Right ventricle myocardium superior (tissue), 1 donor: ENCODE measurements around the gene NUDT8. TPM values are rescaled to one million over a fixed set of nuclear protein-coding genes. Genes with fewer than 3 reads are reported as not detected.
"Not testable (repeated sequence)": the region's sequence is repeated elsewhere in the genome, so short reads cannot be mapped to it uniquely, and the experiment has no call there.

Source experiments
- ATAC-seq: fragments of 200-7000 bp; cut with Tn5 transposase; one replicate; pipeline ENCODE4 v1.9.1; 2020; ENCODE audit warnings: mild to moderate bottlenecking; ENCODE audit not compliant: poor library complexity
- DNase-seq: peaks from one replicate; pipeline ENCODE4 v3.0.0-alpha.2; 2020
- intact Hi-C: fragments of 100-400 bp; cut with DNase I; formaldehyde crosslinking; loops from one replicate; pipeline ENCODE4 v1.11.2; 2022
- total RNA-seq: library from RNA; stranded (reverse); fragmentation: NEBNext Ultra II Directional; extraction: Animal tissue kit (Norgen Biotek cat#: 25700); gene quantifications from one replicate; pipeline ENCODE4 v1.2.1, GENCODE V29; 2021
- donor health status: DM: no; HTN: yes; CAD: no; lungs with severe emphysema.

NUDT8 gene
- total RNA-seq, 1 donor from 2014 or later, result 110 TPM

GRCh38 chr11:67662835-67663531 is 33.2 kb upstream of the NUDT8 start:
- ATAC-seq (no peak), DNase-seq (no peak)
- intact Hi-C loops, result no loop called here

GRCh38 chr11:67662142-67662834 is 32.6 kb upstream of the NUDT8 start:
- ATAC-seq (no peak), DNase-seq (no peak)
- intact Hi-C loops, result no loop called here

- intact Hi-C loops, ATAC-seq: not testable (repeated sequence)
These were observed 31.0 kb upstream of the NUDT8 start for GRCh38 chr11:67660752-67661151.

GRCh38 chr11:67659651-67660165 is 30.0 kb upstream of the NUDT8 start:
- not testable (repeated sequence) for DNase-seq, ATAC-seq
- intact Hi-C loops, result loop anchor here (10.0 kb wide), 1 partner anchor 85 kb away; no protein-coding TSS in a partner anchor

More at GRCh38 chr11:67660752-67661151, 31.0 kb upstream of the NUDT8 start:
- DNase-seq, result not testable (repeated sequence)

- ATAC-seq (no peak), DNase-seq (no peak)
- intact Hi-C loops, result loop anchor here (10.0 kb wide), 1 partner anchor 82 kb away; no protein-coding TSS in a partner anchor
These were observed 27.6 kb upstream of the NUDT8 start for GRCh38 chr11:67657300-67657699.

- DNase-seq (no peak), ATAC-seq (no peak)
- intact Hi-C loops, result loop anchor here (10.0 kb wide), 1 partner anchor 82 kb away; no protein-coding TSS in a partner anchor
These were observed 26.7 kb upstream of the NUDT8 start for GRCh38 chr11:67656278-67656922.

GRCh38 chr11:67654225-67654624 is 24.5 kb upstream of the NUDT8 start:
- intact Hi-C loops, result loop anchor here (10.0 kb wide), 1 partner anchor 79 kb away; no protein-coding TSS in a partner anchor
- ATAC-seq (no peak), DNase-seq (no peak)

- ATAC-seq, result no peak
- DNase-seq, result no peak
- intact Hi-C loops, result loop anchor here (10.0 kb wide), 1 partner anchor 78 kb away; no protein-coding TSS in a partner anchor
These were observed 23.5 kb upstream of the NUDT8 start for GRCh38 chr11:67652965-67653845.

- DNase-seq (no peak), ATAC-seq (no peak)
- intact Hi-C loops, result loop anchor here (10.0 kb wide), 1 partner anchor 77 kb away; no protein-coding TSS in a partner anchor
These were observed 22.4 kb upstream of the NUDT8 start for GRCh38 chr11:67651976-67652781.

GRCh38 chr11:67649634-67650510 is 20.1 kb upstream of the NUDT8 start:
- intact Hi-C loops, result loop anchor here (10.0 kb wide), 1 partner anchor 75 kb away; no protein-coding TSS in a partner anchor
- no peak for ATAC-seq
- DNase-seq, result no peak

GRCh38 chr11:67648796-67649613 is 19.3 kb upstream of the NUDT8 start:
- DNase-seq, result no peak
- intact Hi-C loops, result no loop called here
- ATAC-seq, result no peak

- DNase-seq, result no peak
These were observed 18.5 kb upstream of the NUDT8 start for GRCh38 chr11:67648140-67648795.

GRCh38 chr11:67647471-67647870 is 17.7 kb upstream of the NUDT8 start:
- ATAC-seq (no peak), DNase-seq (no peak)
- intact Hi-C loops, result no loop called here

More at GRCh38 chr11:67648140-67648795, 18.5 kb upstream of the NUDT8 start:
- ATAC-seq, result no peak
- intact Hi-C loops, result no loop called here

GRCh38 chr11:67646535-67647336 is 17.0 kb upstream of the NUDT8 start:
- DNase-seq, result no peak
- intact Hi-C loops, result no loop called here
- ATAC-seq, result no peak
